Tibial nerve (tissue), 4 donors: ENCODE results near the gene COPS9.

Experiments
- CTCF ChIP-seq, 5 experiments: fragments of 200-600 bp in 3 of 5; fragments of 450-650 bp in 2 of 5; sonication (generic) in 3 of 5; IDR thresholded peaks; one replicate each; pipeline ENCODE4 v1.5.1; 2016 to 2019; ENCODE audit warnings: antibody characterized with exemption in 5 of 5, mild to moderate bottlenecking in 3 of 5, moderate library complexity in 2 of 5
- EP300 ChIP-seq, 2 donors: sonication (generic); formaldehyde crosslinking; IDR thresholded peaks; one replicate each; pipeline ENCODE4 v1.6.1; 2017; ENCODE audit warnings: antibody characterized with exemption in 2 of 2, mild to moderate bottlenecking in 1 of 2
- POLR2A ChIP-seq, 2 donors: fragments of 450-650 bp; IDR thresholded peaks; one replicate each; pipeline ENCODE4 v1.6.1; 2017; ENCODE audit warnings: antibody characterized with exemption in 2 of 2, mild to moderate bottlenecking in 2 of 2, moderate library complexity in 2 of 2

- TF ChIP-seq CTCF (IDR thresholded peaks at IDR 0.05): no peak
- no peak for TF ChIP-seq EP300 (IDR thresholded peaks at IDR 0.05)
- TF ChIP-seq POLR2A (IDR thresholded peaks at IDR 0.05): no peak
These were observed 36.2 kb upstream of the COPS9 start for GRCh38 chr2:240172071-240172895.
